ENCODE data around the gene CD180.

- TF ChIP-seq CTCF (IDR thresholded peaks at IDR 0.05) (no peak), POLR2A (IDR thresholded peaks at IDR 0.05) (no peak)
These were observed 8.2 kb upstream of the CD180 start for GRCh38 chr5:67204821-67205220.

Measured in right lobe of liver (tissue), 4 donors.